HepG2 (cell line): Measurements from ENCODE around the gene IL4I1. TPM values are rescaled to one million over a fixed set of nuclear protein-coding genes. Genes with fewer than 3 reads are reported as not detected.

ENCODE experiments used
- EED ChIP-seq: sonication (generic); formaldehyde crosslinking; IDR thresholded peaks from 2 replicates; pipeline ENCODE4 v1.5.0; 2020; ENCODE audit warnings: mild to moderate bottlenecking, missing genetic modification reagents
- ETV5 ChIP-seq: IDR thresholded peaks from 2 replicates; pipeline ENCODE4 v1.6.1; 2018; ENCODE audit warnings: missing biosample characterization, missing genetic modification reagents, inconsistent platforms, borderline replicate concordance
- HNRNPK ChIP-seq: fragments of 200-400 bp; formaldehyde crosslinking; IDR thresholded peaks from 2 replicates; pipeline ENCODE4 v1.6.1; 2018; ENCODE audit warnings: low read length, low read depth, moderate library complexity, mild to moderate bottlenecking; ENCODE audit not compliant: poor library complexity, severe bottlenecking
- POLR2AphosphoS5 ChIP-seq: IDR thresholded peaks from 2 replicates; pipeline ENCODE4 v1.6.1; 2012; ENCODE audit warnings: low read depth, low read length
- RNF2 ChIP-seq: fragments of 450-650 bp; conservative IDR thresholded peaks from 2 replicates; pipeline ENCODE4 v1.6.1; 2016; ENCODE audit warnings: low read depth
- SMAD9 ChIP-seq: sonication (generic); formaldehyde crosslinking; IDR thresholded peaks from 2 replicates; pipeline ENCODE4 v1.5.1; 2020; ENCODE audit warnings: mild to moderate bottlenecking, missing genetic modification reagents
- TAF1 ChIP-seq: sonication (generic); formaldehyde crosslinking; IDR thresholded peaks from 2 replicates; pipeline ENCODE4 v1.4.0; 2020; ENCODE audit warnings: missing genetic modification reagents
- TOE1 ChIP-seq: sonication (generic); formaldehyde crosslinking; IDR thresholded peaks from 2 replicates; pipeline ENCODE4 v1.4.0; 2020; ENCODE audit warnings: mild to moderate bottlenecking, missing genetic modification reagents
- ZC3H13 ChIP-seq: sonication (generic); formaldehyde crosslinking; IDR thresholded peaks from 2 replicates; pipeline ENCODE4 v1.8.1; 2023; ENCODE audit warnings: mild to moderate bottlenecking, missing genetic modification reagents, moderate library complexity
- ZFP1 ChIP-seq: IDR thresholded peaks from 2 replicates; pipeline ENCODE4 v1.6.1; 2016
- ZNF33A ChIP-seq: sonication (generic); formaldehyde crosslinking; IDR thresholded peaks from 2 replicates; pipeline ENCODE4 v1.5.1; 2020; ENCODE audit warnings: missing genetic modification reagents, mild to moderate bottlenecking, moderate library complexity, borderline replicate concordance
- ZNF431 ChIP-seq: sonication (generic); formaldehyde crosslinking; IDR thresholded peaks from 2 replicates; pipeline ENCODE4 v1.9.0; 2022; ENCODE audit warnings: missing genetic modification reagents, low read depth, mild to moderate bottlenecking, borderline replicate concordance
- ZNF432 ChIP-seq: sonication (generic); formaldehyde crosslinking; IDR thresholded peaks from 2 replicates; pipeline ENCODE4 v1.5.0; 2020; ENCODE audit warnings: missing genetic modification reagents, mild to moderate bottlenecking, borderline replicate concordance
- ZNF577 ChIP-seq: sonication (generic); formaldehyde crosslinking; IDR thresholded peaks from 2 replicates; pipeline ENCODE4 v1.4.0; 2020; ENCODE audit warnings: mild to moderate bottlenecking, low read depth, missing genetic modification reagents, borderline replicate concordance
- ZNF644 ChIP-seq: IDR thresholded peaks from 2 replicates; pipeline ENCODE4 v1.6.1; 2016; ENCODE audit warnings: low read depth
- ZNF816 ChIP-seq: sonication (generic); formaldehyde crosslinking; IDR thresholded peaks from 2 replicates; pipeline ENCODE4 v1.8.0; 2022; ENCODE audit warnings: missing genetic modification reagents, mild to moderate bottlenecking, borderline replicate concordance
- ZSCAN31 ChIP-seq: sonication (generic); formaldehyde crosslinking; IDR thresholded peaks from 2 replicates; pipeline ENCODE4 v1.5.0; 2020; ENCODE audit warnings: low read depth, mild to moderate bottlenecking, missing genetic modification reagents
- polyA plus RNA-seq, 8 experiments: library from polyadenylated mRNA; depleted of rRNA in 3 of 8; stranded (reverse) in 7 of 8; unstranded in 1 of 8; fragments of >200 nt; fragmentation: Illumina TruSeq in 4 of 8; extraction: Trizol in 4 of 8; gene quantifications; 2 replicates each; pipeline versions ENCODE4 v1.2.1 to v1.2.3, GENCODE V29; 2011 to 2016; ENCODE audit warnings: low read depth in 4 of 8, missing spikeins in 1 of 8, mixed read lengths in 1 of 8; ENCODE audit not compliant: insufficient read depth in 1 of 8
- total RNA-seq, 5 experiments: library from RNA; depleted of rRNA; stranded (reverse); fragments of >200 nt; fragmentation: Illumina TruSeq; extraction: Trizol; gene quantifications; 2 replicates each; pipeline ENCODE4 v1.2.3, GENCODE V29; 2016; ENCODE audit warnings: low read depth in 1 of 5
- TF ChIP-seq, protein P1 (sequence below): IDR thresholded peaks from 2 replicates; pipeline ENCODE4 v1.6.1; 2016; ENCODE audit warnings: missing genetic modification reagents, missing compliant biosample characterization
- TF ChIP-seq, protein P2 (sequence below): sonication (generic); formaldehyde crosslinking; IDR thresholded peaks from 2 replicates; pipeline ENCODE4 v1.4.0; 2020; ENCODE audit warnings: low read depth, mild to moderate bottlenecking, missing genetic modification reagents
- TF ChIP-seq, protein P3 (sequence below): sonication (generic); formaldehyde crosslinking; IDR thresholded peaks from 2 replicates; pipeline ENCODE4 v1.4.0; 2020; ENCODE audit warnings: mild to moderate bottlenecking, missing genetic modification reagents
- TF ChIP-seq, protein P4 (sequence below): sonication (generic); formaldehyde crosslinking; IDR thresholded peaks from 2 replicates; pipeline ENCODE4 v1.4.0; 2020; ENCODE audit warnings: missing genetic modification reagents, borderline replicate concordance

IL4I1 gene
- total and polyA plus RNA-seq, 2 of the 13 experiments (the other 11 are each of a cell fraction or from before 2014, with no cell fraction given) = not detected

- no peak; the same call in 1 of the 2 replicates for TF ChIP-seq ZNF816 (CRISPR knock-in tag)
- no peak for TF ChIP-seq ZNF33A (CRISPR knock-in tag)
- TF ChIP-seq ZNF432 (CRISPR knock-in tag) = no peak
- TF ChIP-seq RNF2 = no peak
- no peak for TF ChIP-seq ZNF577 (CRISPR knock-in tag)
- TF ChIP-seq ZNF431 (CRISPR knock-in tag) = no peak
- TF ChIP-seq ZC3H13 (CRISPR knock-in tag) = peak; percentile 100
- TF ChIP-seq SMAD9 = no peak
- peak; percentile 66 for TF ChIP-seq TAF1 (CRISPR knock-in tag)
- TF ChIP-seq, protein P1, sequence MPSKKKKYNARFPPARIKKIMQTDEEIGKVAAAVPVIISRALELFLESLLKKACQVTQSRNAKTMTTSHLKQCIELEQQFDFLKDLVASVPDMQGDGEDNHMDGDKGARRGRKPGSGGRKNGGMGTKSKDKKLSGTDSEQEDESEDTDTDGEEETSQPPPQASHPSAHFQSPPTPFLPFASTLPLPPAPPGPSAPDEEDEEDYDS (CRISPR knock-in tag) = no peak; the same call in none of the 2 replicates
- TF ChIP-seq, protein P2, sequence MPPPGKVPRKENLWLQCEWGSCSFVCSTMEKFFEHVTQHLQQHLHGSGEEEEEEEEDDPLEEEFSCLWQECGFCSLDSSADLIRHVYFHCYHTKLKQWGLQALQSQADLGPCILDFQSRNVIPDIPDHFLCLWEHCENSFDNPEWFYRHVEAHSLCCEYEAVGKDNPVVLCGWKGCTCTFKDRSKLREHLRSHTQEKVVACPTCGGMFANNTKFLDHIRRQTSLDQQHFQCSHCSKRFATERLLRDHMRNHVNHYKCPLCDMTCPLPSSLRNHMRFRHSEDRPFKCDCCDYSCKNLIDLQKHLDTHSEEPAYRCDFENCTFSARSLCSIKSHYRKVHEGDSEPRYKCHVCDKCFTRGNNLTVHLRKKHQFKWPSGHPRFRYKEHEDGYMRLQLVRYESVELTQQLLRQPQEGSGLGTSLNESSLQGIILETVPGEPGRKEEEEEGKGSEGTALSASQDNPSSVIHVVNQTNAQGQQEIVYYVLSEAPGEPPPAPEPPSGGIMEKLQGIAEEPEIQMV (CRISPR knock-in tag) = no peak
- TF ChIP-seq HNRNPK = no peak
- peak; percentile 53; the same call in 1 of the 2 replicates for TF ChIP-seq POLR2AphosphoS5
- no peak for TF ChIP-seq ZSCAN31 (CRISPR knock-in tag)
- TF ChIP-seq TOE1 (CRISPR knock-in tag) = no peak; the same call in 1 of the 2 replicates
- peak; percentile 62; the same call in 1 of the 2 replicates for TF ChIP-seq ETV5 (CRISPR knock-in tag)
- TF ChIP-seq EED (CRISPR knock-in tag) = peak; percentile 67; the same call in 1 of the 2 replicates
- TF ChIP-seq, protein P3, sequence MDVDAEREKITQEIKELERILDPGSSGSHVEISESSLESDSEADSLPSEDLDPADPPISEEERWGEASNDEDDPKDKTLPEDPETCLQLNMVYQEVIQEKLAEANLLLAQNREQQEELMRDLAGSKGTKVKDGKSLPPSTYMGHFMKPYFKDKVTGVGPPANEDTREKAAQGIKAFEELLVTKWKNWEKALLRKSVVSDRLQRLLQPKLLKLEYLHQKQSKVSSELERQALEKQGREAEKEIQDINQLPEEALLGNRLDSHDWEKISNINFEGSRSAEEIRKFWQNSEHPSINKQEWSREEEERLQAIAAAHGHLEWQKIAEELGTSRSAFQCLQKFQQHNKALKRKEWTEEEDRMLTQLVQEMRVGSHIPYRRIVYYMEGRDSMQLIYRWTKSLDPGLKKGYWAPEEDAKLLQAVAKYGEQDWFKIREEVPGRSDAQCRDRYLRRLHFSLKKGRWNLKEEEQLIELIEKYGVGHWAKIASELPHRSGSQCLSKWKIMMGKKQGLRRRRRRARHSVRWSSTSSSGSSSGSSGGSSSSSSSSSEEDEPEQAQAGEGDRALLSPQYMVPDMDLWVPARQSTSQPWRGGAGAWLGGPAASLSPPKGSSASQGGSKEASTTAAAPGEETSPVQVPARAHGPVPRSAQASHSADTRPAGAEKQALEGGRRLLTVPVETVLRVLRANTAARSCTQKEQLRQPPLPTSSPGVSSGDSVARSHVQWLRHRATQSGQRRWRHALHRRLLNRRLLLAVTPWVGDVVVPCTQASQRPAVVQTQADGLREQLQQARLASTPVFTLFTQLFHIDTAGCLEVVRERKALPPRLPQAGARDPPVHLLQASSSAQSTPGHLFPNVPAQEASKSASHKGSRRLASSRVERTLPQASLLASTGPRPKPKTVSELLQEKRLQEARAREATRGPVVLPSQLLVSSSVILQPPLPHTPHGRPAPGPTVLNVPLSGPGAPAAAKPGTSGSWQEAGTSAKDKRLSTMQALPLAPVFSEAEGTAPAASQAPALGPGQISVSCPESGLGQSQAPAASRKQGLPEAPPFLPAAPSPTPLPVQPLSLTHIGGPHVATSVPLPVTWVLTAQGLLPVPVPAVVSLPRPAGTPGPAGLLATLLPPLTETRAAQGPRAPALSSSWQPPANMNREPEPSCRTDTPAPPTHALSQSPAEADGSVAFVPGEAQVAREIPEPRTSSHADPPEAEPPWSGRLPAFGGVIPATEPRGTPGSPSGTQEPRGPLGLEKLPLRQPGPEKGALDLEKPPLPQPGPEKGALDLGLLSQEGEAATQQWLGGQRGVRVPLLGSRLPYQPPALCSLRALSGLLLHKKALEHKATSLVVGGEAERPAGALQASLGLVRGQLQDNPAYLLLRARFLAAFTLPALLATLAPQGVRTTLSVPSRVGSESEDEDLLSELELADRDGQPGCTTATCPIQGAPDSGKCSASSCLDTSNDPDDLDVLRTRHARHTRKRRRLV (CRISPR knock-in tag) = no peak; the same call in 1 of the 2 replicates
- TF ChIP-seq ZFP1 (CRISPR knock-in tag) = no peak
- TF ChIP-seq ZNF644 (CRISPR knock-in tag) = no peak
- TF ChIP-seq, protein P4, sequence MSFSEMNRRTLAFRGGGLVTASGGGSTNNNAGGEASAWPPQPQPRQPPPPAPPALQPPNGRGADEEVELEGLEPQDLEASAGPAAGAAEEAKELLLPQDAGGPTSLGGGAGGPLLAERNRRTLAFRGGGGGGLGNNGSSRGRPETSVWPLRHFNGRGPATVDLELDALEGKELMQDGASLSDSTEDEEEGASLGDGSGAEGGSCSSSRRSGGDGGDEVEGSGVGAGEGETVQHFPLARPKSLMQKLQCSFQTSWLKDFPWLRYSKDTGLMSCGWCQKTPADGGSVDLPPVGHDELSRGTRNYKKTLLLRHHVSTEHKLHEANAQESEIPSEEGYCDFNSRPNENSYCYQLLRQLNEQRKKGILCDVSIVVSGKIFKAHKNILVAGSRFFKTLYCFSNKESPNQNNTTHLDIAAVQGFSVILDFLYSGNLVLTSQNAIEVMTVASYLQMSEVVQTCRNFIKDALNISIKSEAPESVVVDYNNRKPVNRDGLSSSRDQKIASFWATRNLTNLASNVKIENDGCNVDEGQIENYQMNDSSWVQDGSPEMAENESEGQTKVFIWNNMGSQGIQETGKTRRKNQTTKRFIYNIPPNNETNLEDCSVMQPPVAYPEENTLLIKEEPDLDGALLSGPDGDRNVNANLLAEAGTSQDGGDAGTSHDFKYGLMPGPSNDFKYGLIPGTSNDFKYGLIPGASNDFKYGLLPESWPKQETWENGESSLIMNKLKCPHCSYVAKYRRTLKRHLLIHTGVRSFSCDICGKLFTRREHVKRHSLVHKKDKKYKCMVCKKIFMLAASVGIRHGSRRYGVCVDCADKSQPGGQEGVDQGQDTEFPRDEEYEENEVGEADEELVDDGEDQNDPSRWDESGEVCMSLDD (CRISPR knock-in tag) = peak; percentile 19; the same call in 1 of the 2 replicates
Observed at GRCh38 chr19:49876422-49877019, 20.2 kb downstream of the IL4I1 start (continued).
